ENCODE results near the gene R3HDM2.
A peak's percentile ranks its signal among the peaks of the same experiment; 100 is the strongest.

R3HDM2 gene

GRCh38 chr12:57224973-57225679 is 205.7 kb downstream of the R3HDM2 start:
- no peak for DNase-seq

GRCh38 chr12:57224278-57224972 is 206.4 kb downstream of the R3HDM2 start:
- DNase-seq: no peak

DNA sequence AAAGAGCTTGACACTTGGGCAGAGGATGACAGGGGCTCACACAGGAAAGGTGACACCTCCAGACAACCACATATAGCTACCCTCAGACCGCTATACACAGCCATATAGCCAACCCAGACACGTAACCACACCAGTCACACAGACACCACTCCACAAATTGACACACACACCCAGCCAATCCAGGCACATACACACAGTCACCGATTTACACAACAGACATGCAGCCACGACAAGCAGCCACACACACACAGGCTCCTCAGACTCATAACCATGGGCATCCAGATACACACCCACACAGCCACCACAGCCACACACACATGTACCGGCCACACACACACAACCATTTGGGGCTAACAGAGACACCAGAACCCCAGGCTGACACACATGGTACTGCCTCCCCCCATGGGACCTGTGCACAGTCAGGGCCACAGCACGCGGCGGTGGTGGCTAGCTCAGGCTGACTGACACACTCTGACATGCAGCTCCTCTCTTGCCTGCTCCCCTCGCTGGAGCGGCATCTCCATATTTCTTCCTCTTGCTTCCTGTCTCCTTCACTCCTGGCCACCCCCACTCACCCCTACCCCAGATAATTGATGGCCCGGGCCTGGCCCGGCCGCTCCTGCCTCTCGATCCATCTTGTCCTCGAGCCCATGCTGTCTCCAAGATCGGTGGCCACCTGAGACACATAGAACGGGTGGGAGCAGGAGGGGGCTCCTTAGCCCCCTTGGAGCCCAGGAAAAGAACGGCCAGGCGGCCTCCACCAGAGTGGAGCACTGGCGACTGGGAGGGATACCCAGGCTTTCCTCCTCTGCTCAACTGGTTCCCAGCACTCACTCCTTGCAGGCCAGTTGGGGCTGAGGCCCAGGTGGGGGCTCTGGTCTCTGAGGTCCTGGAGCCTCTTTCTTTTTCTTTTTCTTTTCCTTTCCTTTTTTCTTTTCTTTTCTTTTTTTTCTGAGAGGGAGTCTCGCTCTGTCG is 207.4 kb downstream of the R3HDM2 start:
- DNase-seq: no peak

GRCh38 chr12:57222286-57223190 is 208.3 kb downstream of the R3HDM2 start:
- no peak for DNase-seq

DNA sequence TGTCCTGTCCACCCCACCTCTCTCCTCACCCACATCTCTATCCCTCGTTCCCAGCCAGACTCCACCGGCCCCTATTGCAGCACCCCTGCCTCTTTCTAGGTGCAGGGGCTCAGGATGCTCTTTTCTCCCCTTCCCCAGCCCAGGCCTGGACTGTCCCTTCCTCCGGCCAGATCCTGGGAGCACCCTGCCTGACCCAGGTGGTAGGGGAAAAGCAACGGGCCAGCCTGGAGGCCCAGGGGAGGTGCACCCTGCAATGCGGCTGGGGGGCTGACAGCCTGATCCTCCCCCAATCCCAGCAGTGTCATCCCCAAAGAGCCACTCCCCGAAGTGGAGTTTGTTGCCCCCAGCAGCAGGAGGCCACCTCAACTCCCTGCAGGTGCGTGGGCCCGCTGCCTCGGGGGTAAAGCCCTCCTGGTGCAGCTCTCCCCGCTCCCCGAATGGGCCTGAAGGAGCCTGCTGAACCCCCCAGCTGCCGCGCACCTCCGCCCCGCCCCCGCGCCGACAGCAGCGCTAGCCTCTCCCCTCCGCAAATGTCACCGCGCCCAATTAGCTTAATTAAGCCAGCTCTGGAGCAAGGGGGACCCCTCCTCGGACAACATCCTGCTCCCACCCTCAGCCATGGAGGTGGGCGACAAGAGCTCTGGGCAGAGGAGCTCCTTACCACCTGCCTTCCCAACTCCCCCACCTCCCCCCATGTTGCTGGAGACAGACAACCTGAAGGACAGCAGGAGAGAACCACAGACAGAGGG is 209.5 kb downstream of the R3HDM2 start:
- DNase-seq: no peak

- DNase-seq: no peak
Measured at GRCh38 chr12:57220770-57221168, 210.1 kb downstream of the R3HDM2 start.

GRCh38 chr12:57219993-57220754 is 210.7 kb downstream of the R3HDM2 start:
- no peak for DNase-seq

DNA sequence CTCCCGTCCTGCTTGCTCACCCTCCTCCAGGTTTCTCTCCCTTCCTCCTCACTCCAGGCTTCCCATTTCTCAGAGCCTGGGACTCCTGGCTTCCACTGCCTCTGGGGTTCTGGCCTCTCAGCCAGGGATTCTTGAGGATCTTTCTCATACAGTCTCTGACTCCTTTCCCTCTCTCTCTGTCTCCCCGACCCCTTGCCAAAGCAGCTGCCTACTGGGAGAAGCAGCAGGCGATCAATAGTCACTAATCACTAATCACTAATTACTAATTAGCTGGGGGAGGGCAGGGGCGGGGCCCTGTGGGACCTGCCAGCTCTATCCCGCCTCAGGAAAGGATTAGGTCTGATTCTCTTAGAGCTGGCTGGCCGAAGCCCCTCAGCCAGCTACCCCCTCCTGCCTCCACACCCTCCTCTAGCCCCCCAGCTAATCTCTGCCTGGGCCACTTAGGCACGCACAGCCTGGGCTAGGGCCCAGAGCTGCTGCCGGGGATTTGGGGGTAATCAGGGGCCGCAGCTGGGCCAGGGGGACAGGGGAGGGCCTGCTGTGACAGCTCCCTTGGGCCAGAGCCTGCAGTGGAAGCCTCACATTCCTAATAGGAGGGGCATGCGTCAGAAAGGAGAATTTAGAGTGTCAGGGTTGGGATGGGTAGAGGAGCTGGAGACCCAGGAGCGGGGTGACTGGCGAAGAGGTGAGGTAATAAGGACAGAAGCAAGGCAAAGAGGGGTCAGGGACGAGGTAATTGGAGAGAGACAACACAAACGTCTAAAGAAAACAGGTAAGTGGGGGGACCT is 211.4 kb downstream of the R3HDM2 start:
- DNase-seq: no peak

- no peak for DNase-seq
Measured at GRCh38 chr12:57218030-57218853, 212.6 kb downstream of the R3HDM2 start.

- DNase-seq: no peak
Measured at GRCh38 chr12:57216921-57217879, 213.6 kb downstream of the R3HDM2 start.

GRCh38 chr12:57216014-57216911 is 214.6 kb downstream of the R3HDM2 start, which contains the start of gene NXPH4:
Gene NXPH4 (plus strand): TSS chr12:57216794. CDS start chr12:57216970, 176 bp downstream.
- DNase-seq: no peak

- DNase-seq: no peak
Measured at GRCh38 chr12:57215668-57216013, 215.2 kb downstream of the R3HDM2 start.

DNA sequence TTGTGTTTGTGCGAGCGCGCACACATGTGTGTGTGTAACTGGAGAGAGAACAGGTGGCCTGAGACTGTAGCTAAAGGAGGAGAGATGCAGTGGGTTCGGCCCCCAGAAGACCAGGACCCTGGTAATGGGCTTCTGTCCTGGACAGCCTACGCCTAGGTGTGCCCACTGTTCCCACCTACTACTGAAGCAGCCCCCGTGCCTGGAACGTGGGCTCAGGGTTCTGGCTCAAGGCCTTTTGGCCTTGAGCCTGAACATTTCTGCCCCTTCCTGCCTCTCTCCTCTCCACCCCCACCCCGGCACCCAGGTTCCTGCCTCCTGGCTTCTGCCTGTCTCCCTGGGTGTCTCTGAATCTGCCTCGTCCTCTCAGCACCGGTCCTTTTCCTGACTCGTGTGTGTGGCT is 215.8 kb downstream of the R3HDM2 start:
- DNase-seq: no peak

GRCh38 chr12:57214398-57214781 is 216.5 kb downstream of the R3HDM2 start:
- peak; percentile 24 for DNase-seq

DNA sequence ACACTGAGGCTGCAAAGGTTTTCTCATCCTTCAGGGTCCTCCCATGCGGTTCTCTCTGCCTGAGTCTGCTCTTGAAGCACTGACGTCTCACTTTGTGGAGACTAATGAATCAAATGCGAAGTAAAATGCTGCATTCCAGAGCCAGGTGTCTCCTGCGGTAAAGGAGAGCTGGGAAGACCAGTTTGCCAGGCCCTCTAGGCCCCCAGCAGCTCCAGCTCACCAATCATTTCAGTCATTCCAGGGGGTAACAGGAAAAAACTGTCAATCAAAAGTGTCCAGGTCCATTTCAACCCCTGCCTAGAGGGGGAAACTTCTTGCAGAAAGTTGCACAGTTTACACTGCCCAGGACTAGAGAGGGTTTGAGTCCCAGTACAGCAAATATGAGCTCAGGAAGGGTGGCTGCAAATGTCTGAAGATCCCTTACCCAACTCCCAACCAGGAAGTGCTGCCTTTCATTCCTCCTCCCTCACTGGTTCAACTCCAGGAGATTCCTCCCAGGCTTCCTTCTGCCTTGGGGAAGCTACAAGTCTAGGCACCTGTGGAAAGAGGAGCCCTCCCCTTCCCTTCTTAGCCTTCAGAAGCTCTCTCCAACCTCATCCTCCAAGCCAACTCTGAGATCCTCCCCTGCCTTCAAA is 217.0 kb downstream of the R3HDM2 start:
- no peak for DNase-seq

GRCh38 chr12:57213058-57213715 is 217.7 kb downstream of the R3HDM2 start:
- DNase-seq: peak; percentile 31
